SK-N-SH (cell line): Measurements from ENCODE around the gene UPF2. TPM values are rescaled to one million over a fixed set of nuclear protein-coding genes. Genes with fewer than 3 reads are reported as not detected.

ENCODE experiments used
- CTCF ChIA-PET: fragments of 300-600, 350-600 bp; formaldehyde crosslinking; extraction: SDS; loops from one replicate; lab custom pipeline; 2021; lab: Yijun Ruan, JAX
- POLR2A ChIA-PET: fragments of 350-600 bp; sonication (Branson Sonifier 250); formaldehyde crosslinking; extraction: SDS; loops from one replicate; lab custom pipeline; 2020; ENCODE audit warnings: antibody characterized with exemption, inconsistent platforms; lab: Yijun Ruan, JAX
- DNase-seq: peaks from one replicate; pipeline ENCODE4 v3.0.0; 2012
- H2AFZ ChIP-seq: fragments of 200-600 bp; sonication (generic); 2 replicates; pipeline ENCODE4 v1.8.1; 2016; ENCODE audit warnings: antibody characterized with exemption, mild to moderate bottlenecking, low read depth
- H3F3A ChIP-seq: fragments of 200-600 bp; sonication (generic); replicated peaks from 2 replicates; pipeline ENCODE3; 2016; ENCODE audit warnings: antibody characterized with exemption, mild to moderate bottlenecking; ENCODE audit not compliant: insufficient read depth
- H3K27ac ChIP-seq, 2 experiments: fragments of 200-500 bp in 1 of 2; fragments of 200-600 bp in 1 of 2; sonication (Bioruptor generic) in 1 of 2; sonication (generic), shearing (Covaris generic) in 1 of 2; 2 replicates each; pipeline versions ENCODE4 v1.5.1 to v1.6.1; 2014 to 2016; ENCODE audit warnings: low read depth in 2 of 2, inconsistent platforms in 1 of 2, low read length in 1 of 2, mild to moderate bottlenecking in 1 of 2, mixed read lengths in 1 of 2
- H3K27me3 ChIP-seq: fragments of 200-600 bp; sonication (generic), shearing (Covaris generic); 2 replicates; pipeline ENCODE4 v1.6.1; 2016; ENCODE audit warnings: mixed run types; ENCODE audit not compliant: insufficient read depth
- H3K36me3 ChIP-seq, 2 experiments: fragments of 200-500 bp in 1 of 2; fragments of 200-600 bp in 1 of 2; sonication (Bioruptor generic) in 1 of 2; sonication (generic) in 1 of 2; replicated peaks in 1 of 2; 2 replicates each; pipeline versions ENCODE3 to v1.5.1; 2014 to 2016; ENCODE audit warnings: low read length in 1 of 2, mild to moderate bottlenecking in 1 of 2; ENCODE audit not compliant: insufficient read depth in 2 of 2, control insufficient read depth in 1 of 2
- H3K4me1 ChIP-seq, 2 experiments: fragments of 200-500 bp in 1 of 2; fragments of 200-600 bp in 1 of 2; sonication (Bioruptor generic) in 1 of 2; sonication (generic), shearing (Covaris generic) in 1 of 2; 2 replicates each; pipeline versions ENCODE4 v1.5.1 to v1.6.1; 2014 to 2016; ENCODE audit warnings: low read depth in 1 of 2, low read length in 1 of 2, mixed run types in 1 of 2; ENCODE audit not compliant: insufficient read depth in 2 of 2, control insufficient read depth in 1 of 2
- H3K4me2 ChIP-seq: fragments of 200-600 bp; sonication (generic), shearing (Covaris generic); 2 replicates; pipeline ENCODE4 v1.6.1; 2017; ENCODE audit warnings: mixed run types
- H3K4me3 ChIP-seq, 2 experiments: fragments of 200-500 bp in 1 of 2; fragments of 200-600 bp in 1 of 2; sonication (Bioruptor generic) in 1 of 2; sonication (generic), shearing (Covaris generic) in 1 of 2; 2 replicates each; pipeline versions ENCODE4 v1.5.1 to v1.8.1; 2014 to 2016; ENCODE audit warnings: low read depth in 2 of 2, inconsistent platforms in 1 of 2, low read length in 1 of 2, mild to moderate bottlenecking in 1 of 2, mixed read lengths in 1 of 2, moderate library complexity in 1 of 2
- H3K79me2 ChIP-seq: fragments of 200-600 bp; sonication (generic); 2 replicates; pipeline ENCODE4 v1.8.1; 2017; ENCODE audit warnings: mild to moderate bottlenecking; ENCODE audit not compliant: insufficient read depth
- H3K9ac ChIP-seq: fragments of 200-600 bp; sonication (generic); 2 replicates; pipeline ENCODE4 v1.6.1; 2017; ENCODE audit warnings: mixed run types
- H3K9me2 ChIP-seq: fragments of 200-600 bp; sonication (generic); 2 replicates; pipeline ENCODE4 v1.6.1; 2017; ENCODE audit warnings: mixed run types
- H3K9me3 ChIP-seq: fragments of 200-600 bp; sonication (generic); 2 replicates; pipeline ENCODE4 v1.6.1; 2017; ENCODE audit warnings: mixed run types, mild to moderate bottlenecking, moderate library complexity
- H4K20me1 ChIP-seq: fragments of 200-600 bp; sonication (generic); 2 replicates; pipeline ENCODE4 v1.6.1; 2017; ENCODE audit warnings: mild to moderate bottlenecking, mixed run types; ENCODE audit not compliant: insufficient read depth
- CHD2 ChIP-seq: fragments of 150-350 bp; IDR thresholded peaks from 2 replicates; pipeline ENCODE4 v1.6.1; 2018; ENCODE audit warnings: low read length; ENCODE audit not compliant: partially characterized antibody
- CTCF ChIP-seq: fragments of 200-600 bp; sonication (generic); IDR thresholded peaks from 2 replicates; pipeline ENCODE4 v1.6.1; 2017; ENCODE audit warnings: antibody characterized with exemption, mild to moderate bottlenecking, moderate library complexity
- ELF1 ChIP-seq: IDR thresholded peaks from 2 replicates; pipeline ENCODE4 v1.4.0; 2012
- EP300 ChIP-seq, 2 experiments: IDR thresholded peaks; 2 replicates each; pipeline versions ENCODE4 v1.4.0 to v1.6.1; 2012; ENCODE audit warnings: borderline replicate concordance in 1 of 2, low read depth in 1 of 2, low read length in 1 of 2
- FOXJ3 ChIP-seq: sonication (generic); formaldehyde crosslinking; IDR thresholded peaks from 2 replicates; pipeline ENCODE4 v1.5.1; 2020; ENCODE audit warnings: mild to moderate bottlenecking, missing genetic modification reagents
- MAX ChIP-seq: IDR thresholded peaks from 2 replicates; pipeline ENCODE4 v1.4.0; 2012; ENCODE audit warnings: low read depth
- MEF2A ChIP-seq: IDR thresholded peaks from 2 replicates; pipeline ENCODE4 v1.4.0; 2012; ENCODE audit warnings: low read depth, borderline replicate concordance
- PBX3 ChIP-seq: IDR thresholded peaks from 2 replicates; pipeline ENCODE4; 2012
- POLR2AphosphoS5 ChIP-seq: IDR thresholded peaks from 2 replicates; pipeline ENCODE4 v1.6.1; 2012; ENCODE audit warnings: low read depth, low read length
- RCOR1 ChIP-seq: fragments of 150-350 bp; IDR thresholded peaks from 2 replicates; pipeline ENCODE4 v1.6.1; 2017; ENCODE audit warnings: antibody characterized with exemption, low read length
- RXRA ChIP-seq: IDR thresholded peaks from 2 replicates; pipeline ENCODE4 v1.4.0; 2012; ENCODE audit warnings: low read depth, mild to moderate bottlenecking, borderline replicate concordance
- SIN3A ChIP-seq: IDR thresholded peaks from 2 replicates; pipeline ENCODE4 v1.6.1; 2012; ENCODE audit warnings: low read depth, mild to moderate bottlenecking, low read length, moderate library complexity, borderline replicate concordance
- SMC3 ChIP-seq: IDR thresholded peaks from 2 replicates; pipeline ENCODE4 v1.6.1; 2012; ENCODE audit warnings: low read depth, low read length, improper control_type of control experiment
- TCF12 ChIP-seq: IDR thresholded peaks from 2 replicates; pipeline ENCODE4 v1.4.0; 2012
- USF2 ChIP-seq: fragments of 150-350 bp; IDR thresholded peaks from 2 replicates; pipeline ENCODE4 v1.6.1; 2017; ENCODE audit warnings: antibody characterized with exemption, low read length, low read depth, borderline replicate concordance
- YY1 ChIP-seq: IDR thresholded peaks from 2 replicates; pipeline ENCODE4 v1.4.0; 2012; ENCODE audit warnings: low read depth, mild to moderate bottlenecking
- WGBS: methylation state at CpG from one replicate; pipeline ENCODE4 v1.1.6; 2017; ENCODE audit warnings: low lambda C conversion rate; 5-methylcytosine and 5-hydroxymethylcytosine counted together
- polyA plus RNA-seq, 3 experiments: library from polyadenylated mRNA; depleted of rRNA; stranded (reverse); fragments of >200 nt; gene quantifications; 2 replicates each; pipeline ENCODE4 v1.2.3, GENCODE V29; 2012
- TF ChIP-seq, protein P1 (sequence below): IDR thresholded peaks from 2 replicates; pipeline ENCODE4 v1.4.0; 2012; ENCODE audit warnings: low read depth, borderline replicate concordance
- TF ChIP-seq, protein P2 (sequence below): fragments of 150-350 bp; IDR thresholded peaks from 2 replicates; pipeline ENCODE4 v1.6.1; 2016; ENCODE audit warnings: mild to moderate bottlenecking, low read depth, low read length

UPF2 gene
- polyA plus RNA-seq, 1 of the 3 experiments (the other 2 are of a cell fraction), result 4.7 TPM

DNA sequence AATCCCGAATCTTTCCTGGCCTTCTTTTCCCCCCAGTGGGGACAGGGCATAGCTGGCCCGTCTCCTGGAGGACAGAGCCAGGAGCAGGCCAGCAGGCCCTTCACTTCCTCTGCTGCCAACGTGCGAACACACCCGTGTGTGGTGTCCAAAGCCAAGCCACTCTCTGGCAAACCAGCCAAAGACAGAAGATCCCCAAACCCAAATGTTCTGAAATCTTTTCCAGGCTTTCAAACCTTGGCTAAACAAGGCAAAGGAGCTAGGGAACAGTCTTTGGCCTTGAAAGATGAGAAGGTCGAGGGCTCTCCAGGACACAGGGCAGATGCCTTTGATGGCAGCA lies 156.5 kb downstream of the UPF2 start (continued):
- TF ChIP-seq, protein P1, sequence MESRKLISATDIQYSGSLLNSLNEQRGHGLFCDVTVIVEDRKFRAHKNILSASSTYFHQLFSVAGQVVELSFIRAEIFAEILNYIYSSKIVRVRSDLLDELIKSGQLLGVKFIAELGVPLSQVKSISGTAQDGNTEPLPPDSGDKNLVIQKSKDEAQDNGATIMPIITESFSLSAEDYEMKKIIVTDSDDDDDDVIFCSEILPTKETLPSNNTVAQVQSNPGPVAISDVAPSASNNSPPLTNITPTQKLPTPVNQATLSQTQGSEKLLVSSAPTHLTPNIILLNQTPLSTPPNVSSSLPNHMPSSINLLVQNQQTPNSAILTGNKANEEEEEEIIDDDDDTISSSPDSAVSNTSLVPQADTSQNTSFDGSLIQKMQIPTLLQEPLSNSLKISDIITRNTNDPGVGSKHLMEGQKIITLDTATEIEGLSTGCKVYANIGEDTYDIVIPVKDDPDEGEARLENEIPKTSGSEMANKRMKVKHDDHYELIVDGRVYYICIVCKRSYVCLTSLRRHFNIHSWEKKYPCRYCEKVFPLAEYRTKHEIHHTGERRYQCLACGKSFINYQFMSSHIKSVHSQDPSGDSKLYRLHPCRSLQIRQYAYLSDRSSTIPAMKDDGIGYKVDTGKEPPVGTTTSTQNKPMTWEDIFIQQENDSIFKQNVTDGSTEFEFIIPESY, result no peak
- TF ChIP-seq, all 33 proteins: peak for 0

- H3F3A ChIP-seq, result no peaks in the 10 kb centered on the region
- 70% methylated on average over 11 of the region's 13 CpGs for WGBS
- no peaks in the 10 kb centered on the region for H3K4me1 ChIP-seq
- CTCF ChIA-PET, result interaction anchor here (0.6 to 0.9 kb wide), 2 partner anchors 11 to 897 kb away, joined by 3 read pairs; no protein-coding TSS in a partner anchor
- H3K9me3 ChIP-seq, result no peaks in the 10 kb centered on the region
- H3K27me3 ChIP-seq, result no peaks in the 10 kb centered on the region
- H3K79me2 ChIP-seq, result no peaks in the 10 kb centered on the region
- no peak overlapping the region for H2AFZ ChIP-seq
- no peaks in the 10 kb centered on the region for H3K9me2 ChIP-seq
- H3K4me3 ChIP-seq, result no peak overlapping the region
- no peaks in the 10 kb centered on the region for H4K20me1 ChIP-seq
- no peak overlapping the region for H3K4me2 ChIP-seq
- DNase-seq, result no peak
- no peak overlapping the region for H3K9ac ChIP-seq
- POLR2A ChIA-PET, result no interaction called here
- no peak overlapping the region for H3K27ac ChIP-seq
- no peaks in the 10 kb centered on the region for H3K36me3 ChIP-seq
- TF ChIP-seq SIN3A (no peak), USF2 (no peak), RXRA (no peak), RCOR1 (no peak), CHD2 (no peak), FOXJ3 (CRISPR knock-in tag) (no peak), SMC3 (no peak), TCF12 (no peak), PBX3 (no peak), POLR2AphosphoS5 (no peak), MEF2A (no peak), CTCF (no peak), YY1 (no peak), ELF1 (no peak), MAX (no peak), EP300 (IDR thresholded peaks at IDR 0.05; ENCODE audit: borderline replicate concordance in 1 of 2, low read depth in 1 of 2, low read length in 1 of 2) (no peak)
- TF ChIP-seq, protein P2, sequence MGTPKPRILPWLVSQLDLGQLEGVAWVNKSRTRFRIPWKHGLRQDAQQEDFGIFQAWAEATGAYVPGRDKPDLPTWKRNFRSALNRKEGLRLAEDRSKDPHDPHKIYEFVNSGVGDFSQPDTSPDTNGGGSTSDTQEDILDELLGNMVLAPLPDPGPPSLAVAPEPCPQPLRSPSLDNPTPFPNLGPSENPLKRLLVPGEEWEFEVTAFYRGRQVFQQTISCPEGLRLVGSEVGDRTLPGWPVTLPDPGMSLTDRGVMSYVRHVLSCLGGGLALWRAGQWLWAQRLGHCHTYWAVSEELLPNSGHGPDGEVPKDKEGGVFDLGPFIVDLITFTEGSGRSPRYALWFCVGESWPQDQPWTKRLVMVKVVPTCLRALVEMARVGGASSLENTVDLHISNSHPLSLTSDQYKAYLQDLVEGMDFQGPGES, result no peak
Observed at GRCh38 chr10:11885437-11886137, 157.0 kb downstream of the UPF2 start.
